Heart right ventricle (tissue), 16 donors: ENCODE results near the gene CCSER2. TPM values are rescaled to one million over a fixed set of nuclear protein-coding genes. Genes with fewer than 3 reads are reported as not detected.

Experiments
- ATAC-seq, 8 donors: fragments of 200-7000 bp; cut with Tn5 transposase; one replicate each; pipeline ENCODE4 v1.9.1; 2020; ENCODE audit warnings: mild to moderate bottlenecking in 8 of 8, moderate library complexity in 8 of 8, moderate number of reproducible peaks in 1 of 8
- DNase-seq, 2 donors: peaks; one replicate each; pipeline ENCODE4 v3.0.0-alpha.2; 2020
- H3K27ac ChIP-seq, 10 donors: fragments of 200-600 bp; sonication (generic) in 2 of 10; one replicate each; pipeline versions ENCODE4 v1.5.0 to v1.8.0; 2020 to 2022; ENCODE audit warnings: mild to moderate bottlenecking in 3 of 10
- H3K27me3 ChIP-seq, 7 donors: fragments of 200-600 bp; one replicate each; pipeline ENCODE4 v1.8.0; 2021 to 2022; ENCODE audit warnings: mild to moderate bottlenecking in 2 of 7
- H3K36me3 ChIP-seq, 9 donors: fragments of 200-600 bp; sonication (generic) in 1 of 9; one replicate each; pipeline versions ENCODE4 v1.5.0 to v1.8.0; 2020 to 2022; ENCODE audit warnings: mild to moderate bottlenecking in 2 of 9
- H3K4me1 ChIP-seq, 9 donors: fragments of 200-600 bp; sonication (generic) in 1 of 9; one replicate each; pipeline versions ENCODE4 v1.5.0 to v1.8.0; 2020 to 2022; ENCODE audit warnings: mild to moderate bottlenecking in 4 of 9
- H3K4me3 ChIP-seq, 10 donors: fragments of 200-600 bp; sonication (generic) in 2 of 10; one replicate each; pipeline versions ENCODE4 v1.5.0 to v1.8.0; 2020 to 2022; ENCODE audit warnings: mild to moderate bottlenecking in 7 of 10, moderate library complexity in 2 of 10
- H3K9me3 ChIP-seq, 11 donors: fragments of 200-600 bp in 10 of 11; sonication (generic) in 2 of 11; one replicate each; pipeline versions ENCODE4 v1.5.0 to v1.8.0; 2013 to 2022; ENCODE audit warnings: mild to moderate bottlenecking in 2 of 11, control low read depth in 1 of 11, moderate library complexity in 1 of 11
- WGBS, 2 donors: extraction: QIAGEN DNeasy Blood & Tissue Kit; methylation state at CpG; one replicate each; pipeline ENCODE4 v1.1.7; 2013; ENCODE audit warnings: inconsistent platforms in 1 of 2; 5-methylcytosine and 5-hydroxymethylcytosine counted together
- intact Hi-C, 10 donors: fragments of 100-400 bp; cut with DNase I; formaldehyde crosslinking; loops; one replicate each; pipeline versions ENCODE4 v1.11.1 to v1.14.2; 2022
- polyA plus RNA-seq, 2 donors: library from polyadenylated mRNA; stranded (reverse); fragments of 200-250 nt; gene quantifications; one replicate each; pipeline ENCODE4 v1.2.3, GENCODE V29; 2013
- total RNA-seq, 10 donors: library from RNA; stranded (reverse); fragmentation: NEBNext Ultra II Directional in 3 of 10; extraction: Animal tissue kit (Norgen Biotek cat#: 25700) in 3 of 10; gene quantifications; one replicate each; pipeline versions ENCODE4 v1.2.1 to v1.2.4, GENCODE V29; 2021 to 2023
- TF ChIP-seq, protein P1 (sequence below), 9 donors: fragments of 200-600 bp; sonication (generic) in 2 of 9; IDR thresholded peaks; one replicate each; pipeline versions ENCODE4 v1.5.0 to v1.8.0; 2021 to 2022; ENCODE audit warnings: antibody characterized with exemption in 9 of 9, mild to moderate bottlenecking in 5 of 9, moderate library complexity in 1 of 9
- donor health status: Arrhythmogenic right ventricular cardiomyopathy.
- donor health status: ischemic (EF 13 %, LVEDD 7.1; RV severe dilation, severe dysfunction).
- donor health status: healthy with polysubstance abuse.
- donor health status: DM: no; HTN: yes; CAD: no.
- donor health status: DM: no; HTN: no; CAD: no.
- donor health status: ischemic (EF 25% LVEDD 6.9; RV normal size, moderate dysfunction).
- donor health status: ischemic (EF 25% LVEDD 5.7; RV mildly dilated, moderate dysfunction).
- donor health status: healthy.
- donor health status: DM: yes; HTN: yes; CAD: no.
- donor health status: Ischemic cardiomyopathy.
- donor health status: ischemic (EF 35%, LVEDD 5.7; RV mildly dilated, moderate dysfunction).
- donor health status: nonischemic (EF 11% LVEDD 7.7; RV severe dilation, severe dysfunction).
- donor health status: DM: yes; HTN: yes; CAD: no.
- donor health status: PGD.
- donor health status: ischemic (EF 29% LVEDD 5.4; RV normal size, mild dysfunction).
- donor health status: nonischemic (EF 23%, LVEDD 6.1; RV moderate dilation, normal function).

Gene CCSER2
- total and polyA plus RNA-seq, 12 donors, result 27.5 to 252 (median 198) TPM

DNA sequence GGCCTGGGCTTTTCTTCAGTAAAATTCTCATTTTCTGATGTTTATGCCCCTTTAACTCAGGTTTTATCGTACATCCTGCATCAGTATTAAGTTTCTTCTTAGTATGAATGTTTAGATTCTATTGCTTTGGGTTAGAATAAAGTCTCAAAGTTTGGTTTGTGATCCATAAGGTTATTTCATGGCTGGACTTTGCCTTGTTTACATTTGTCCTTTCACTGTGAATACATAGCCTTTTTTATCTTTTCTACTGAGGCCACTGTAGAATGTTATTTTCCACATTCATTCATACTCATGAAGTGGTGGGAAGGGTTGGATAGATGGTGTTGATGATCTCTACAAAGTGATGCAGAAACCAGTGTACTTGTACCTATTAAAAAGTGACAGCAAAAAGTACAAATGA lies 59.8 kb downstream of the CCSER2 start:
- Histone ChIP-seq H3K9me3 (peaks cover 0 to 7% (median 0%) of the 10 kb centered on the region in 11 donors), H3K4me3 (no peak overlapping the region), H3K4me1 (peaks cover 0 to 10% (median 0%) of the 10 kb centered on the region in 9 donors), H3K36me3 (peaks cover 0 to 27% (median 0%) of the 10 kb centered on the region in 9 donors), H3K27ac (no peak overlapping the region), H3K27me3 (no peaks in the 10 kb centered on the region)
- DNase-seq, result no peak
- WGBS, 2 donors, result 100% methylated on average over 1 of the region's 1 CpG
- TF ChIP-seq, protein P1, sequence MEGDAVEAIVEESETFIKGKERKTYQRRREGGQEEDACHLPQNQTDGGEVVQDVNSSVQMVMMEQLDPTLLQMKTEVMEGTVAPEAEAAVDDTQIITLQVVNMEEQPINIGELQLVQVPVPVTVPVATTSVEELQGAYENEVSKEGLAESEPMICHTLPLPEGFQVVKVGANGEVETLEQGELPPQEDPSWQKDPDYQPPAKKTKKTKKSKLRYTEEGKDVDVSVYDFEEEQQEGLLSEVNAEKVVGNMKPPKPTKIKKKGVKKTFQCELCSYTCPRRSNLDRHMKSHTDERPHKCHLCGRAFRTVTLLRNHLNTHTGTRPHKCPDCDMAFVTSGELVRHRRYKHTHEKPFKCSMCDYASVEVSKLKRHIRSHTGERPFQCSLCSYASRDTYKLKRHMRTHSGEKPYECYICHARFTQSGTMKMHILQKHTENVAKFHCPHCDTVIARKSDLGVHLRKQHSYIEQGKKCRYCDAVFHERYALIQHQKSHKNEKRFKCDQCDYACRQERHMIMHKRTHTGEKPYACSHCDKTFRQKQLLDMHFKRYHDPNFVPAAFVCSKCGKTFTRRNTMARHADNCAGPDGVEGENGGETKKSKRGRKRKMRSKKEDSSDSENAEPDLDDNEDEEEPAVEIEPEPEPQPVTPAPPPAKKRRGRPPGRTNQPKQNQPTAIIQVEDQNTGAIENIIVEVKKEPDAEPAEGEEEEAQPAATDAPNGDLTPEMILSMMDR (IDR thresholded peaks at IDR 0.05), result no peak
- intact Hi-C loops, result no loop called here
- no peak for ATAC-seq

DNA sequence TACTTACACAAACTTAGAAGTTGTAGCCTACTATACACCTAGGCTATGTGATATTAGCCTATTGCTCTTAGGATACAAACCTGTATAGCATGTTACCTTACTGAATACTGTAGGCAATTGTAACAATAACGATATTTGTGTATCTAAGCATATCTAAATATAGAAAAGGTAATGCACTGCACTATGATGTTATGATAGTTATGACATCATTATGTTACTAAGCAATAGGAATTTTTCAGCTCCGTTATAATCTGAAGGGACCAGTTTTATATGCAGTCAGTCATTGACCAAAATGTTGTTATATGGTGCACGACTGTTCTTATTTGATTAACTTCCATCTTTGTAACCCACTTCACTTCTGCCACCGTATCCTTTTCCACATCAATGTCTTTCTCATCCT lies 62.0 kb downstream of the CCSER2 start:
- peaks cover 0 to 10% (median 0%) of the 10 kb centered on the region in 9 donors for H3K4me1 ChIP-seq
- TF ChIP-seq, protein P1 (IDR thresholded peaks at IDR 0.05), result no peak
- H3K27ac ChIP-seq, result no peak overlapping the region
- H3K4me3 ChIP-seq, result no peak overlapping the region
- H3K9me3 ChIP-seq, result peaks cover 0 to 3% (median 0%) of the 10 kb centered on the region in 11 donors
- H3K27me3 ChIP-seq, result no peaks in the 10 kb centered on the region
- H3K36me3 ChIP-seq, result peaks cover 0 to 27% (median 0%) of the 10 kb centered on the region in 9 donors
- intact Hi-C loops, result no loop called here
- no peak for DNase-seq
- no peak for ATAC-seq
- 94 to 97% methylated on average over 4 of the region's 4 CpGs for WGBS, 2 donors

DNA sequence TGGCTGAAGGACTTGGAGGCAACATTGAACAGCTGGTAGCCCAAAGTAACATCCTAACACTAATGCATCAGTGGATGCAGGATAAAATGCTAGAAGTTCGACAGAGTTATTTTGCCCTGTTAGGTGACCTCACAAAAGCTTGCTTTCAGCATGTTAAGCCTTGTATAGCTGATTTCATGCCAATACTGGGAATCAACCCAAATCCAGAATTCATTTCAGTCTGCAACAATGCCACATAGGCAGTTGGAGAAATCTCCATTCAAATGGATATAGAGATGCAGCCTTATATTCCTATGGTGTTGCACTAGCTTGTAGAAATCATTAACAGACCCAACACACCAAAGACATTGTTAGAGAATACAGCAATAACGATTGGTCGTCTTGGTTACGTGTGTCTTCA lies 62.9 kb downstream of the CCSER2 start:
- Histone ChIP-seq H3K4me1 (peaks cover 0 to 10% (median 0%) of the 10 kb centered on the region in 9 donors), H3K27me3 (no peaks in the 10 kb centered on the region), H3K9me3 (peaks cover 0 to 8% (median 0%) of the 10 kb centered on the region in 11 donors), H3K36me3 (peaks cover 0 to 27% (median 0%) of the 10 kb centered on the region in 9 donors), H3K27ac (no peak overlapping the region), H3K4me3 (no peak overlapping the region)
- no peak for ATAC-seq
- DNase-seq, result no peak
- TF ChIP-seq, protein P1 (IDR thresholded peaks at IDR 0.05), result no peak
- whole genome bisulfite sequencing, 2 donors, result 93 to 95% methylated on average over 4 of the region's 4 CpGs
- intact Hi-C loops, result no loop called here

DNA sequence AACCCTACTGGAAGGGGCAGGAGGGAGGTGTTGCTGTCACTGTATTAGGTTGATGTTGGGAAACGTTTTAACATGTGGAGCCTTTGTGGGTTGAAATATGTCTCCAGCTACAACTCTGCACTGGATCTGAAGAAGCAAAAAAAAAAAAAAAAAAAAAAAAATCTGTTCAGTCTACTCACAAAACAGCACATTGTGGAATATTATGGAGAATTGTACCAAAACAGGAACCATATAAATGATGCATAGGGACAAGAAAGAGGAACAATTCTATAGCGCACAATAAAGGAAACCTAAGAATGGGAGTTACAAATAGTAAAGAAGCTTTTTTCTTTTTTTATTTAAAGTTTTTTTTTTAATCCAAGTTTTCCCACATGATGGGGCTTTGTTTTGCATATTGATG lies 63.8 kb downstream of the CCSER2 start:
- H3K9me3 ChIP-seq, result peaks cover 0 to 8% (median 0%) of the 10 kb centered on the region in 11 donors
- WGBS, 2 donors, result 73 to 82% methylated on average over 2 of the region's 2 CpGs
- ATAC-seq (no peak), DNase-seq (no peak)
- H3K36me3 ChIP-seq, result peaks cover 0 to 27% (median 0%) of the 10 kb centered on the region in 9 donors
- TF ChIP-seq, protein P1 (IDR thresholded peaks at IDR 0.05), result no peak
- H3K27me3 ChIP-seq, result no peaks in the 10 kb centered on the region
- H3K4me3 ChIP-seq, result no peak overlapping the region
- H3K27ac ChIP-seq, result no peak overlapping the region
- intact Hi-C loops, result no loop called here
- H3K4me1 ChIP-seq, result peaks cover 0 to 10% (median 0%) of the 10 kb centered on the region in 9 donors
